Right ventricle myocardium superior (tissue), 1 donor: ENCODE measurements around the gene KCNG1. TPM values are rescaled to one million over a fixed set of nuclear protein-coding genes. Genes with fewer than 3 reads are reported as not detected.
"Not testable (repeated sequence)": the region's sequence is repeated elsewhere in the genome, so short reads cannot be mapped to it uniquely, and the experiment has no call there.

ENCODE experiments used
- ATAC-seq: fragments of 200-7000 bp; cut with Tn5 transposase; one replicate; pipeline ENCODE4 v1.9.1; 2020; ENCODE audit warnings: mild to moderate bottlenecking; ENCODE audit not compliant: poor library complexity
- DNase-seq: peaks from one replicate; pipeline ENCODE4 v3.0.0-alpha.2; 2020
- intact Hi-C: fragments of 100-400 bp; cut with DNase I; formaldehyde crosslinking; loops from one replicate; pipeline ENCODE4 v1.11.2; 2022
- long read RNA-seq: library from polyadenylated mRNA; unstranded; transcript quantifications from one replicate; pipeline ENCODE4 v2.0.0, GENCODE V29; 2021
- total RNA-seq: library from RNA; stranded (reverse); fragmentation: NEBNext Ultra II Directional; extraction: Animal tissue kit (Norgen Biotek cat#: 25700); gene quantifications from one replicate; pipeline ENCODE4 v1.2.1, GENCODE V29; 2021
- donor health status: DM: no; HTN: yes; CAD: no; lungs with severe emphysema.

The KCNG1 gene
- total RNA-seq: 0.32 TPM
- long read RNA-seq, partial matches to known transcripts: 0 of 3 reads
- long read RNA-seq, other reads (novel, unspliced or antisense): 1 of 3 reads

- intact Hi-C loops: no loop called here
Observed at GRCh38 chr20:51022803-51023616, at the start of gene KCNG1. Gene KCNG1 (minus strand): TSS chr20:51023107. CDS start chr20:51010338, 12,769 bp downstream.

GRCh38 chr20:51070621-51071020 is 47.7 kb upstream of the KCNG1 start:
- intact Hi-C loops: no loop called here
- ATAC-seq (no peak), DNase-seq (no peak)

More at GRCh38 chr20:51022803-51023616, at the start of gene KCNG1:
- ATAC-seq: peak; percentile 98
- peak; percentile 75 for DNase-seq

GRCh38 chr20:51067792-51068191 is 44.9 kb upstream of the KCNG1 start:
- DNase-seq (no peak), ATAC-seq (no peak)
- intact Hi-C loops: no loop called here

- ATAC-seq (no peak), DNase-seq (no peak)
- intact Hi-C loops: no loop called here
Observed at GRCh38 chr20:51065615-51066014, 42.7 kb upstream of the KCNG1 start.

GRCh38 chr20:51064137-51064536 is 41.2 kb upstream of the KCNG1 start:
- intact Hi-C loops: no loop called here
- ATAC-seq (no peak), DNase-seq (no peak)

- DNase-seq (no peak), ATAC-seq (no peak)
Observed at GRCh38 chr20:51062065-51062464, 39.2 kb upstream of the KCNG1 start.

GRCh38 chr20:51061418-51062045 is 38.6 kb upstream of the KCNG1 start:
- ATAC-seq: no peak
- no peak for DNase-seq
- intact Hi-C loops: no loop called here

More at GRCh38 chr20:51062065-51062464, 39.2 kb upstream of the KCNG1 start:
- intact Hi-C loops: no loop called here

- DNase-seq: no peak
- intact Hi-C loops: no loop called here
- no peak for ATAC-seq
Observed at GRCh38 chr20:51060301-51060700, 37.4 kb upstream of the KCNG1 start.

GRCh38 chr20:51059862-51060261 is 37.0 kb upstream of the KCNG1 start:
- DNase-seq (no peak), ATAC-seq (no peak)
- intact Hi-C loops: no loop called here

- intact Hi-C loops: no loop called here
- ATAC-seq (no peak), DNase-seq (no peak)
Observed at GRCh38 chr20:51058017-51058416, 35.1 kb upstream of the KCNG1 start.

- DNase-seq (no peak), ATAC-seq (no peak)
- intact Hi-C loops: no loop called here
Observed at GRCh38 chr20:51054233-51054632, 31.3 kb upstream of the KCNG1 start.

GRCh38 chr20:51050531-51051075 is 27.7 kb upstream of the KCNG1 start:
- intact Hi-C loops: no loop called here

GRCh38 chr20:51046021-51046985 is 23.4 kb upstream of the KCNG1 start:
- ATAC-seq (no peak), DNase-seq (no peak)
- intact Hi-C loops: no loop called here

More at GRCh38 chr20:51050531-51051075, 27.7 kb upstream of the KCNG1 start:
- DNase-seq: no peak
- no peak for ATAC-seq

GRCh38 chr20:51045492-51045891 is 22.6 kb upstream of the KCNG1 start:
- ATAC-seq, intact Hi-C loops, DNase-seq: not testable (repeated sequence)

- intact Hi-C loops: no loop called here
- ATAC-seq: no peak
Observed at GRCh38 chr20:51044796-51045195, 21.9 kb upstream of the KCNG1 start.

GRCh38 chr20:51043811-51044210 is 20.9 kb upstream of the KCNG1 start:
- intact Hi-C loops: no loop called here
- DNase-seq (no peak), ATAC-seq (no peak)

More at GRCh38 chr20:51044796-51045195, 21.9 kb upstream of the KCNG1 start:
- no peak for DNase-seq

- DNase-seq (no peak), ATAC-seq (no peak)
- intact Hi-C loops: no loop called here
Observed at GRCh38 chr20:51042657-51043247, 19.8 kb upstream of the KCNG1 start.

GRCh38 chr20:51042064-51042463 is 19.2 kb upstream of the KCNG1 start:
- no peak for DNase-seq
- ATAC-seq: no peak
- intact Hi-C loops: no loop called here
